ENCODE results near the gene SLC16A2.

GRCh38 chrX:74505437-74505836, 84.1 kb downstream of the SLC16A2 start:
- TF ChIP-seq CTCF (tag by site-specific recombination; IDR thresholded peaks at IDR 0.05) = no peak
- TF ChIP-seq SP2 (tag by site-specific recombination; IDR thresholded peaks at IDR 0.05) = no peak
- TF ChIP-seq MZF1 (tag by site-specific recombination; IDR thresholded peaks at IDR 0.05; ENCODE audit: borderline replicate concordance) = no peak
- TF ChIP-seq, protein P1, sequence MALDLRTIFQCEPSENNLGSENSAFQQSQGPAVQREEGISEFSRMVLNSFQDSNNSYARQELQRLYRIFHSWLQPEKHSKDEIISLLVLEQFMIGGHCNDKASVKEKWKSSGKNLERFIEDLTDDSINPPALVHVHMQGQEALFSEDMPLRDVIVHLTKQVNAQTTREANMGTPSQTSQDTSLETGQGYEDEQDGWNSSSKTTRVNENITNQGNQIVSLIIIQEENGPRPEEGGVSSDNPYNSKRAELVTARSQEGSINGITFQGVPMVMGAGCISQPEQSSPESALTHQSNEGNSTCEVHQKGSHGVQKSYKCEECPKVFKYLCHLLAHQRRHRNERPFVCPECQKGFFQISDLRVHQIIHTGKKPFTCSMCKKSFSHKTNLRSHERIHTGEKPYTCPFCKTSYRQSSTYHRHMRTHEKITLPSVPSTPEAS (tag by site-specific recombination; IDR thresholded peaks at IDR 0.05) = no peak
- no peak for TF ChIP-seq INSM2 (tag by site-specific recombination; IDR thresholded peaks at IDR 0.05)
- TF ChIP-seq TCF7L2 (IDR thresholded peaks at IDR 0.05; ENCODE audit: borderline replicate concordance, low read depth, low read length) = no peak
- no peak for TF ChIP-seq ZFP3 (tag by site-specific recombination; IDR thresholded peaks at IDR 0.05; ENCODE audit: low read depth)
- no peak for TF ChIP-seq ZNF140 (tag by site-specific recombination; IDR thresholded peaks at IDR 0.05)
- no peak for TF ChIP-seq ZNF501 (tag by site-specific recombination; IDR thresholded peaks at IDR 0.05)
- no peak for TF ChIP-seq ZNF24 (tag by site-specific recombination; IDR thresholded peaks at IDR 0.05)
- TF ChIP-seq OSR2 (tag by site-specific recombination; IDR thresholded peaks at IDR 0.05) = no peak
- TF ChIP-seq ZBTB44 (tag by site-specific recombination; IDR thresholded peaks at IDR 0.05) = no peak
- TF ChIP-seq ZNF184 (tag by site-specific recombination; IDR thresholded peaks at IDR 0.05) = no peak
- TF ChIP-seq MEIS1 (CRISPR knock-in tag; IDR thresholded peaks at IDR 0.05; ENCODE audit: borderline replicate concordance) = no peak

Measured in HEK293 (cell line).